ENCODE data around the gene THAP4. TPM values are rescaled to one million over a fixed set of nuclear protein-coding genes. Genes with fewer than 3 reads are reported as not detected.

Gene THAP4
- total and polyA plus RNA-seq, 2 experiments from 2014 or later: 62.9 to 80.4 TPM

- no peak for DNase-seq (ENCODE audit: low spot score)
- TF ChIP-seq EZH2phosphoT487 (IDR thresholded peaks at IDR 0.05; ENCODE audit: unreplicated experiment) (no peak), ZNF114 (CRISPR knock-in tag; IDR thresholded peaks at IDR 0.05) (no peak), NANOG (IDR thresholded peaks at IDR 0.05; ENCODE audit: borderline replicate concordance) (no peak), ZNF462 (CRISPR knock-in tag; IDR thresholded peaks at IDR 0.05) (no peak), CREB1 (CRISPR knock-in tag; IDR thresholded peaks at IDR 0.05; ENCODE audit: low read depth) (no peak), STAT1 (IDR thresholded peaks at IDR 0.05; ENCODE audit: unreplicated experiment) (no peak)
- Histone ChIP-seq H3K4me3 (no peak overlapping the region), H3F3A (replicated peaks; ENCODE audit: low read depth) (no peaks in the 10 kb centered on the region; the same call in none of the 2 replicates), H3K4me2 (no peak overlapping the region), H2AFZ (no peak overlapping the region), H3K79me2 (replicated peaks; ENCODE audit: insufficient read depth) (peaks cover 20% of the 10 kb centered on the region; the same call in 1 of the 2 replicates), H4K20me1 (replicated peaks; ENCODE audit: insufficient read depth) (peaks cover 11% of the 10 kb centered on the region), H3K9me2 (ENCODE audit: insufficient read depth) (no peaks in the 10 kb centered on the region), H3K36me3 (ENCODE audit: insufficient read depth) (peaks cover 13% of the 10 kb centered on the region), H3K27me3 (ENCODE audit: insufficient read depth) (no peaks in the 10 kb centered on the region), H3K4me1 (ENCODE audit: insufficient read depth) (no peaks in the 10 kb centered on the region), H3K27ac (ENCODE audit: low read depth) (no peak overlapping the region)
- peaks cover 5% of the 10 kb centered on the region; the same call in 2 of the 3 replicates for H3K4me1 Mint-ChIP-seq
- peaks cover 14% of the 10 kb centered on the region for H3K27me3 Mint-ChIP-seq (ENCODE audit: insufficient read depth, low read depth, poor library complexity)
- no peak overlapping the region for H3K27ac Mint-ChIP-seq
- H3K36me3 Mint-ChIP-seq (ENCODE audit: low read depth): peaks cover 73% of the 10 kb centered on the region
- no peaks in the 10 kb centered on the region for H3K9me3 Mint-ChIP-seq
- no peak overlapping the region for H3K4me3 Mint-ChIP-seq
- ATAC-seq: no peak
These were observed 41.3 kb upstream of the THAP4 start for GRCh38 chr2:241678307-241678706.

- Histone ChIP-seq H3F3A (replicated peaks; ENCODE audit: low read depth) (no peaks in the 10 kb centered on the region; the same call in none of the 2 replicates), H3K9me2 (ENCODE audit: insufficient read depth) (no peaks in the 10 kb centered on the region), H3K36me3 (ENCODE audit: insufficient read depth) (peaks cover 9% of the 10 kb centered on the region), H3K27me3 (ENCODE audit: insufficient read depth) (no peaks in the 10 kb centered on the region), H3K4me1 (ENCODE audit: insufficient read depth) (no peaks in the 10 kb centered on the region), H3K27ac (ENCODE audit: low read depth) (no peak overlapping the region), H3K79me2 (replicated peaks; ENCODE audit: insufficient read depth) (peaks cover 12% of the 10 kb centered on the region; the same call in 1 of the 2 replicates), H3K4me3 (no peak overlapping the region), H2AFZ (no peak overlapping the region), H4K20me1 (replicated peaks; ENCODE audit: insufficient read depth) (peaks cover 8% of the 10 kb centered on the region), H3K4me2 (no peak overlapping the region)
- ATAC-seq: no peak
- no peak for TF ChIP-seq STAT1 (IDR thresholded peaks at IDR 0.05; ENCODE audit: unreplicated experiment)
- TF ChIP-seq ZNF114 (CRISPR knock-in tag; IDR thresholded peaks at IDR 0.05): no peak
- no peak for TF ChIP-seq REST (IDR thresholded peaks at IDR 0.05; ENCODE audit: unreplicated experiment)
- no peak overlapping the region for H3K4me3 Mint-ChIP-seq
- peaks cover 14% of the 10 kb centered on the region for H3K27me3 Mint-ChIP-seq (ENCODE audit: insufficient read depth, low read depth, poor library complexity)
- DNase-seq (ENCODE audit: low spot score): no peak
- peaks cover 67% of the 10 kb centered on the region for H3K36me3 Mint-ChIP-seq (ENCODE audit: low read depth)
- peaks cover 5% of the 10 kb centered on the region; the same call in 2 of the 3 replicates for H3K4me1 Mint-ChIP-seq
- no peaks in the 10 kb centered on the region for H3K9me3 Mint-ChIP-seq
- H3K27ac Mint-ChIP-seq: no peak overlapping the region
These were observed 40.4 kb upstream of the THAP4 start for GRCh38 chr2:241677392-241677791.
